Left hindlimb (tissue), 1 donor: ENCODE data around the gene CGREF1.

Experiments used
- DNase-seq: peaks from one replicate; pipeline ENCODE4 v3.0.0-alpha.2; 2018

The CGREF1 gene

GRCh38 chr2:27071990-27072830 lies 46.7 kb downstream of the CGREF1 start:
- DNase-seq = peak; percentile 91

- peak; percentile 95 for DNase-seq
Measured at GRCh38 chr2:27071277-27071989, 47.5 kb downstream of the CGREF1 start, which contains the start of gene OST4. Gene OST4 (minus strand): TSS chr2:27071654.

GRCh38 chr2:27070653-27071276 lies 48.2 kb downstream of the CGREF1 start:
- no peak for DNase-seq

- DNase-seq = no peak
Measured at GRCh38 chr2:27069961-27070618, 48.8 kb downstream of the CGREF1 start.

- DNase-seq = no peak
Measured at GRCh38 chr2:27069436-27069835, 49.5 kb downstream of the CGREF1 start.

GRCh38 chr2:27067385-27067784 lies 51.5 kb downstream of the CGREF1 start:
- DNase-seq = no peak

GRCh38 chr2:27065128-27065527 lies 53.8 kb downstream of the CGREF1 start:
- DNase-seq = no peak

GRCh38 chr2:27060323-27060722 lies 58.6 kb downstream of the CGREF1 start:
- no peak for DNase-seq

GRCh38 chr2:27059141-27059820 lies 59.6 kb downstream of the CGREF1 start:
- no peak for DNase-seq

- DNase-seq = no peak
Measured at GRCh38 chr2:27058210-27058609, 60.7 kb downstream of the CGREF1 start.

- no peak for DNase-seq
Measured at GRCh38 chr2:27057184-27057583, 61.7 kb downstream of the CGREF1 start.

- no peak for DNase-seq
Measured at GRCh38 chr2:27054721-27055120, 64.2 kb downstream of the CGREF1 start.

GRCh38 chr2:27053776-27054175 lies 65.2 kb downstream of the CGREF1 start:
- DNase-seq = no peak

- DNase-seq = no peak
Measured at GRCh38 chr2:27053321-27053720, 65.6 kb downstream of the CGREF1 start.

- DNase-seq = no peak
Measured at GRCh38 chr2:27051902-27052645, 66.9 kb downstream of the CGREF1 start.

GRCh38 chr2:27050996-27051901 lies 67.7 kb downstream of the CGREF1 start, which contains the start of gene AGBL5:
Gene AGBL5 (plus strand): TSS chr2:27051668. CDS start chr2:27052959, 1,291 bp downstream.
- peak; percentile 95 for DNase-seq
